ENCODE measurements around the gene KAZN.
A peak's percentile ranks its signal among the peaks of the same experiment; 100 is the strongest.

KAZN gene

GRCh38 chr1:14951766-14952165 lies 353.3 kb downstream of the KAZN start:
- Histone ChIP-seq H3K9me3 (ENCODE audit: control insufficient read depth, low read length) (no peaks in the 10 kb centered on the region), H3K27me3 (replicated peaks; ENCODE audit: control insufficient read depth, insufficient read depth, low read length) (no peaks in the 10 kb centered on the region), H3K9ac (ENCODE audit: low read length) (no peak overlapping the region), H3K36me3 (ENCODE audit: control insufficient read depth, insufficient read depth, low read length, severe bottlenecking) (peaks cover 16% of the 10 kb centered on the region), H3K4me3 (ENCODE audit: low read length) (no peak overlapping the region), H3K4me1 (ENCODE audit: control insufficient read depth, insufficient read depth, low read length) (peaks cover 15% of the 10 kb centered on the region)
- no peak for DNase-seq (ENCODE audit: low read depth)

GRCh38 chr1:14952626-14953314 lies 354.3 kb downstream of the KAZN start:
- H3K36me3 ChIP-seq (ENCODE audit: control insufficient read depth, insufficient read depth, low read length, severe bottlenecking) = peaks cover 16% of the 10 kb centered on the region
- H3K9ac ChIP-seq (ENCODE audit: low read length) = no peak overlapping the region
- H3K4me1 ChIP-seq (ENCODE audit: control insufficient read depth, insufficient read depth, low read length) = peaks cover 5% of the 10 kb centered on the region

GRCh38 chr1:14954210-14954609 lies 355.7 kb downstream of the KAZN start:
- no peak overlapping the region for H3K4me3 ChIP-seq (ENCODE audit: low read length)
- H3K36me3 ChIP-seq (ENCODE audit: control insufficient read depth, insufficient read depth, low read length, severe bottlenecking) = peaks cover 16% of the 10 kb centered on the region
- H3K27me3 ChIP-seq (replicated peaks; ENCODE audit: control insufficient read depth, insufficient read depth, low read length) = no peaks in the 10 kb centered on the region
- no peaks in the 10 kb centered on the region for H3K9me3 ChIP-seq (ENCODE audit: control insufficient read depth, low read length)
- H3K9ac ChIP-seq (ENCODE audit: low read length) = no peak overlapping the region
- peak; percentile 27 for DNase-seq (ENCODE audit: low read depth)
- peaks cover 5% of the 10 kb centered on the region for H3K4me1 ChIP-seq (ENCODE audit: control insufficient read depth, insufficient read depth, low read length)

More at GRCh38 chr1:14952626-14953314, 354.3 kb downstream of the KAZN start:
- H3K9me3 ChIP-seq (ENCODE audit: control insufficient read depth, low read length) = no peaks in the 10 kb centered on the region
- H3K4me3 ChIP-seq (ENCODE audit: low read length) = no peak overlapping the region
- no peak for DNase-seq (ENCODE audit: low read depth)
- no peaks in the 10 kb centered on the region for H3K27me3 ChIP-seq (replicated peaks; ENCODE audit: control insufficient read depth, insufficient read depth, low read length)

- Histone ChIP-seq H3K9me3 (ENCODE audit: control insufficient read depth, low read length) (no peaks in the 10 kb centered on the region), H3K9ac (ENCODE audit: low read length) (no peak overlapping the region), H3K27me3 (replicated peaks; ENCODE audit: control insufficient read depth, insufficient read depth, low read length) (no peaks in the 10 kb centered on the region), H3K4me1 (ENCODE audit: control insufficient read depth, insufficient read depth, low read length) (peaks cover 5% of the 10 kb centered on the region), H3K36me3 (ENCODE audit: control insufficient read depth, insufficient read depth, low read length, severe bottlenecking) (peaks cover 16% of the 10 kb centered on the region), H3K4me3 (ENCODE audit: low read length) (no peak overlapping the region)
- DNase-seq (ENCODE audit: low read depth) = no peak
Measured at GRCh38 chr1:14954930-14955329, 356.4 kb downstream of the KAZN start.

GRCh38 chr1:14955402-14955801 lies 356.9 kb downstream of the KAZN start:
- H3K4me3 ChIP-seq (ENCODE audit: low read length) = no peak overlapping the region
- peaks cover 16% of the 10 kb centered on the region for H3K36me3 ChIP-seq (ENCODE audit: control insufficient read depth, insufficient read depth, low read length, severe bottlenecking)
- no peak for DNase-seq (ENCODE audit: low read depth)
- H3K9me3 ChIP-seq (ENCODE audit: control insufficient read depth, low read length) = no peaks in the 10 kb centered on the region
- H3K27me3 ChIP-seq (replicated peaks; ENCODE audit: control insufficient read depth, insufficient read depth, low read length) = no peaks in the 10 kb centered on the region
- H3K4me1 ChIP-seq (ENCODE audit: control insufficient read depth, insufficient read depth, low read length) = peaks cover 5% of the 10 kb centered on the region
- no peak overlapping the region for H3K9ac ChIP-seq (ENCODE audit: low read length)

- Histone ChIP-seq H3K36me3 (ENCODE audit: control insufficient read depth, insufficient read depth, low read length, severe bottlenecking) (peaks cover 19% of the 10 kb centered on the region), H3K9me3 (ENCODE audit: control insufficient read depth, low read length) (no peaks in the 10 kb centered on the region), H3K9ac (ENCODE audit: low read length) (no peak overlapping the region), H3K4me3 (ENCODE audit: low read length) (no peak overlapping the region), H3K27me3 (replicated peaks; ENCODE audit: control insufficient read depth, insufficient read depth, low read length) (no peaks in the 10 kb centered on the region), H3K4me1 (ENCODE audit: control insufficient read depth, insufficient read depth, low read length) (peaks cover 5% of the 10 kb centered on the region)
- DNase-seq (ENCODE audit: low read depth) = no peak
Measured at GRCh38 chr1:14955976-14956375, 357.5 kb downstream of the KAZN start.

GRCh38 chr1:14956579-14957195 lies 358.2 kb downstream of the KAZN start:
- no peak for DNase-seq (ENCODE audit: low read depth)
- Histone ChIP-seq H3K27me3 (replicated peaks; ENCODE audit: control insufficient read depth, insufficient read depth, low read length) (no peaks in the 10 kb centered on the region), H3K4me1 (ENCODE audit: control insufficient read depth, insufficient read depth, low read length) (peaks cover 5% of the 10 kb centered on the region), H3K9ac (ENCODE audit: low read length) (no peak overlapping the region), H3K9me3 (ENCODE audit: control insufficient read depth, low read length) (no peaks in the 10 kb centered on the region), H3K36me3 (ENCODE audit: control insufficient read depth, insufficient read depth, low read length, severe bottlenecking) (peaks cover 27% of the 10 kb centered on the region), H3K4me3 (ENCODE audit: low read length) (no peak overlapping the region)

GRCh38 chr1:14957375-14958098 lies 359.1 kb downstream of the KAZN start:
- no peaks in the 10 kb centered on the region for H3K27me3 ChIP-seq (replicated peaks; ENCODE audit: control insufficient read depth, insufficient read depth, low read length)
- peaks cover 28% of the 10 kb centered on the region for H3K36me3 ChIP-seq (ENCODE audit: control insufficient read depth, insufficient read depth, low read length, severe bottlenecking)
- H3K9me3 ChIP-seq (ENCODE audit: control insufficient read depth, low read length) = no peaks in the 10 kb centered on the region

GRCh38 chr1:14958249-14959058 lies 360.0 kb downstream of the KAZN start:
- Histone ChIP-seq H3K36me3 (ENCODE audit: control insufficient read depth, insufficient read depth, low read length, severe bottlenecking) (peaks cover 32% of the 10 kb centered on the region), H3K4me3 (ENCODE audit: low read length) (no peak overlapping the region), H3K27me3 (replicated peaks; ENCODE audit: control insufficient read depth, insufficient read depth, low read length) (no peaks in the 10 kb centered on the region), H3K9me3 (ENCODE audit: control insufficient read depth, low read length) (no peaks in the 10 kb centered on the region), H3K4me1 (ENCODE audit: control insufficient read depth, insufficient read depth, low read length) (no peaks in the 10 kb centered on the region), H3K9ac (ENCODE audit: low read length) (no peak overlapping the region)
- DNase-seq (ENCODE audit: low read depth) = no peak

More at GRCh38 chr1:14957375-14958098, 359.1 kb downstream of the KAZN start:
- no peak for DNase-seq (ENCODE audit: low read depth)
- H3K4me1 ChIP-seq (ENCODE audit: control insufficient read depth, insufficient read depth, low read length) = peaks cover 5% of the 10 kb centered on the region
- H3K4me3 ChIP-seq (ENCODE audit: low read length) = no peak overlapping the region
- no peak overlapping the region for H3K9ac ChIP-seq (ENCODE audit: low read length)

- Histone ChIP-seq H3K4me3 (ENCODE audit: low read length) (no peak overlapping the region), H3K27me3 (replicated peaks; ENCODE audit: control insufficient read depth, insufficient read depth, low read length) (no peaks in the 10 kb centered on the region), H3K9me3 (ENCODE audit: control insufficient read depth, low read length) (no peaks in the 10 kb centered on the region), H3K9ac (ENCODE audit: low read length) (no peak overlapping the region), H3K36me3 (ENCODE audit: control insufficient read depth, insufficient read depth, low read length, severe bottlenecking) (peaks cover 33% of the 10 kb centered on the region), H3K4me1 (ENCODE audit: control insufficient read depth, insufficient read depth, low read length) (no peaks in the 10 kb centered on the region)
- DNase-seq (ENCODE audit: low read depth) = no peak
Measured at GRCh38 chr1:14959059-14959694, 360.7 kb downstream of the KAZN start.

Data from adipocyte (in vitro differentiated cells).